Measurements from ENCODE around the gene TXNRD2. TPM values are rescaled to one million over a fixed set of nuclear protein-coding genes. Genes with fewer than 3 reads are reported as not detected.

Gene TXNRD2
- total and polyA plus RNA-seq, 5 donors = 18.7 to 32.9 (median 26.6) TPM

DNA sequence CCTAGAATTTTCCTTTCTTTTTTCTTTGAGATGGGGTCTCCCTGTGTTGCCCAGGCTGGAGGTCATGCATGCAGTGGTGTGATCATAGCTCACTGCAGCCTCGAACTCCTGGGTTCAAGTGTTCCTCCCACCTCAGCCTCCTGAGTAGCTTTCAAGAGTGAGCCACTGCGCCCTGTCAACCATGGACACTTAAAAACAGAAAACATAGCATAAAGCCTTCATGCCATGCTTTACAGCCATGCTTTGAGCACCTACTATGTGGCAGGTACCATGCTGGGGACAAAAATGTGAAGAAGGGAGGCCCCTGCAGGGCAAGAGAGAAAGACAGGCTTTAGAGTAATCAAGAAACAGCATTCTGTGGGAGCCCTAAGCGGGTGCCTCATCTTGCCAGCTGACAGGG is 73.3 kb downstream of the TXNRD2 start:
- no peaks in the 10 kb centered on the region for H3K27me3 ChIP-seq (ENCODE audit: control insufficient read depth, insufficient read depth)
- no peaks in the 10 kb centered on the region for H3K9me3 ChIP-seq (ENCODE audit: control insufficient read depth, low read length)
- DNase-seq (no peak), ATAC-seq (no peak)
- intact Hi-C loops (cut with DNase I) = no loop called here
- H3K27ac ChIP-seq (ENCODE audit: low read length) = no peak overlapping the region
- no peak overlapping the region for H3K4me3 ChIP-seq (ENCODE audit: low read length)
- 93% methylated on average over 3 of the region's 3 CpGs for WGBS
- H3K4me1 ChIP-seq (ENCODE audit: control insufficient read depth, insufficient read depth, low read length) = no peaks in the 10 kb centered on the region

DNA sequence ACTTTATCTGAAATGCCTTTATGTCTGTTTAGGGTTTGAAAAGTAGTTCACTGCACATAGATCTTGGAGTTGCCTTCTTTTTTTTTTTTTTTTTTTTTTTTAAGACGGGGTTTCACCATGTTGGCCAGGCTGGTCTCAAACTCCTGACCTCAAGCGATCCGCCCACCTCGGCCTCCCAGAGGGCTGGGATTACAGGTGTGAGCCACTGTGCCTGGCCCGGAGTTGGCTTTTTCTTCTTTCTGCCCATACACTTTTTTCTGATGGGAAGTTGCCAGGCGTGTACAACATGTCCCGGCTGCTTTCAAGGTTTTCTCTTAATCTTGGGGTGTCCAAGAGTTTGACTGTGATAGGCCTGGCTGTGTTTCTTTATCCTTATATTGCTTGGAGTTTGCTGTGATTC is 74.0 kb downstream of the TXNRD2 start:
- DNase-seq (peak in 1 of 3 donors; percentile 9), ATAC-seq (no peak)
- no peaks in the 10 kb centered on the region for H3K9me3 ChIP-seq (ENCODE audit: control insufficient read depth, low read length)
- whole genome bisulfite sequencing = 93% methylated on average over 7 of the region's 7 CpGs
- H3K27me3 ChIP-seq (ENCODE audit: control insufficient read depth, insufficient read depth) = no peaks in the 10 kb centered on the region
- no peaks in the 10 kb centered on the region for H3K4me1 ChIP-seq (ENCODE audit: control insufficient read depth, insufficient read depth, low read length)
- intact Hi-C loops (cut with DNase I) = no loop called here
- H3K27ac ChIP-seq (ENCODE audit: low read length) = no peak overlapping the region
- H3K4me3 ChIP-seq (ENCODE audit: low read length) = no peak overlapping the region

DNA sequence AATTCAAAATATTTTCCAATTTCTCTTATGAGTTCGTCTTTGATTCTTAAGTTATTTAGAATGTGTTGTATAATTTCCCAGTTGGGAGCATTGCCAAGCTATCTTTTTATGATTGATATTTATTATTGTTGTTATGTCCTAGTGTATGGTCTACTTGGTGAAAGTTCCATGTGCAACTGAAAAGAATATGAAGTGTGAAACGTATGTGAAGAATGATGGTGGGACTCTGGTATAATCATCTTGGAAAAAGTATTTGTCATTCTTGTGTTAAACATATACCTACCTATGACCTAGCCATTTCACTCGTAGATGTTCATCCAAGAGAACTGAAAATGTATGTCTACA is 75.0 kb downstream of the TXNRD2 start:
- Histone ChIP-seq H3K9me3 (ENCODE audit: control insufficient read depth, low read length) (no peaks in the 10 kb centered on the region), H3K4me1 (ENCODE audit: control insufficient read depth, insufficient read depth, low read length) (no peaks in the 10 kb centered on the region), H3K4me3 (ENCODE audit: low read length) (no peak overlapping the region), H3K27ac (ENCODE audit: low read length) (no peak overlapping the region), H3K27me3 (ENCODE audit: control insufficient read depth, insufficient read depth) (no peaks in the 10 kb centered on the region)
- DNase-seq (no peak), ATAC-seq (no peak)
- WGBS = 89% methylated on average over 3 of the region's 3 CpGs
- intact Hi-C loops (cut with DNase I) = no loop called here

DNA sequence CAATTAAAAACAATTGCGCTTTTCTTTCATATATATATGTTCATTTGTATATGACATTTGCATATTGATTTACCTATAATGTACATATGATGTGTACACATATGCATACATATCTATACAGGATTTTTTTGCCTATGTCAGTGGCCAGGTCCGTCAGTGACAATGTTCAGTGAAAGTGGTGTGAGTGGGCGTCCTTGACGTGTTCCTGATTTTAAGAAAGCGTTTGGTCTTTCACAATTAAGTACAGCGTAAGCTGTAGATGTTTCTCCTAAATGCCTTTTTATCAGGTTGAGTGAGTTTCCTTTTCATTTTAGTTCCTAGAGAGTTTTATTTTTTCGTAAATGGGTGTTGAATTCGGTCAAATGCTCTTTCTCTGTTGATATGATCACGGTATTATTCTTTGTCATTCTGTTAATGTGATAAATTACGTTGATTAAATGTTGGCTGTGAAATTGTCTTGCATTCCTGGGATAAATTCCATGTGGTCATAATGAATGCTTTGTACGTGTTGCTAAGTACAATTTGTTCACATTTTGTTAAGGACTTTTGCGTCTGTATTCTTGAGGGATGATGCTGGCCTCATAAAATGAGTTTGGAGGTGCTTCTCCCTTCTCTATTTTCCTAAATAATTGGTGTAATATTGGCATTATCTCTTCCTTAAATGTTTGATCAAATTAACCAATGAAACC is 76.3 kb downstream of the TXNRD2 start:
- Histone ChIP-seq H3K27me3 (ENCODE audit: control insufficient read depth, insufficient read depth) (no peaks in the 10 kb centered on the region), H3K4me3 (ENCODE audit: low read length) (no peak overlapping the region), H3K9me3 (ENCODE audit: control insufficient read depth, low read length) (no peaks in the 10 kb centered on the region), H3K27ac (ENCODE audit: low read length) (no peak overlapping the region), H3K4me1 (ENCODE audit: control insufficient read depth, insufficient read depth, low read length) (no peaks in the 10 kb centered on the region)
- no peak for DNase-seq
- intact Hi-C loops (cut with DNase I) = no loop called here
- no peak for ATAC-seq
- WGBS = 70% methylated on average over 12 of the region's 12 CpGs

DNA sequence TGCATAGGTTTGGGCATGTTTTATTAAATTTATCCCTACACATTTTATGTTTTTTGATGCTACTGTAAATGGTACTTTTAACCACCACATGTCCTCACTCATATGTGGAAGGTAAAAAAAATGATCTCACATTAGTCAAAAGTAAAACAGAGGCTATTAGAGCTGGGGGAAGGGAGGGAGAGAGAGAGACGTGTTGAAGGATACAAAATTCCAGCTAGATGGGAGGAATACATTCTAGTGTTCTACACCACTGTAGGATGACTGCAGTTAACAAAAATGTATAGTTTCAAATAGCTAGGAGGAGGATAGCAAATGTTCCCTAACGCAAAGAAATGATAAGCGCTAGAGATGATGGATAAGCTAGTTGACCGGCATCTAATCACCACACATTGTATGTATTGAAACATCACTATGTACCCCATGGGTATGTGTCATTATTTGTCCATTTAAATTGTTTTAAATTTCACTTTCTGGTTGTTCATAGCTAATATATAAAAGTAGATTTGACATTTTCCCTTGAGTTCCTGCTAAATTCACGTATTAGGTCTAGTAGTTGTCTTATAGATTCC is 77.0 kb downstream of the TXNRD2 start:
- no peak for ATAC-seq
- Histone ChIP-seq H3K4me3 (ENCODE audit: low read length) (no peak overlapping the region), H3K4me1 (ENCODE audit: control insufficient read depth, insufficient read depth, low read length) (no peaks in the 10 kb centered on the region), H3K27me3 (ENCODE audit: control insufficient read depth, insufficient read depth) (no peaks in the 10 kb centered on the region), H3K9me3 (ENCODE audit: control insufficient read depth, low read length) (no peaks in the 10 kb centered on the region), H3K27ac (ENCODE audit: low read length) (no peak overlapping the region)
- intact Hi-C loops (cut with DNase I) = no loop called here
- WGBS = 84% methylated on average over 5 of the region's 5 CpGs
- DNase-seq = no peak

DNA sequence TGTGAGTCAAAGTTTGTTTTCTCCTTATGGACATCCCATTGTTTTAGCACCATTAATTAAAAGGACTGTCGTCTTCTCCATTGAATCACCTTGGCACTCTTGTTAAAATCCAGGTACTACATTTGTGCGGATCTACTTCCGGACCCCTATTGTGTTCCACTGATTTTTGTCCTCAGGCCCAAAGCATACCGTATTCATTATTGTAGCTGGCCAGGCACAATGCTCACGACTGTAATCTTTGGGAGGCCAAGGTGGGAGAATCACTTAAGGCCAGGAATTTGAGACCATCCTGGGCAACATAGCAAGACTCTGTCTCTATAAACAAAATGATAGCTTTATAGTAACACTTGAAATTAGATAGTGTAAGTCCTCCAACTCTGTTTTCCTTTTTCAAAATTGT is 78.0 kb downstream of the TXNRD2 start:
- H3K27me3 ChIP-seq (ENCODE audit: control insufficient read depth, insufficient read depth) = no peaks in the 10 kb centered on the region
- WGBS = 89% methylated on average over 5 of the region's 5 CpGs
- H3K4me3 ChIP-seq (ENCODE audit: low read length) = no peak overlapping the region
- DNase-seq (no peak), ATAC-seq (no peak)
- H3K27ac ChIP-seq (ENCODE audit: low read length) = no peak overlapping the region
- no peaks in the 10 kb centered on the region for H3K9me3 ChIP-seq (ENCODE audit: control insufficient read depth, low read length)
- intact Hi-C loops (cut with DNase I) = no loop called here
- H3K4me1 ChIP-seq (ENCODE audit: control insufficient read depth, insufficient read depth, low read length) = no peaks in the 10 kb centered on the region

DNA sequence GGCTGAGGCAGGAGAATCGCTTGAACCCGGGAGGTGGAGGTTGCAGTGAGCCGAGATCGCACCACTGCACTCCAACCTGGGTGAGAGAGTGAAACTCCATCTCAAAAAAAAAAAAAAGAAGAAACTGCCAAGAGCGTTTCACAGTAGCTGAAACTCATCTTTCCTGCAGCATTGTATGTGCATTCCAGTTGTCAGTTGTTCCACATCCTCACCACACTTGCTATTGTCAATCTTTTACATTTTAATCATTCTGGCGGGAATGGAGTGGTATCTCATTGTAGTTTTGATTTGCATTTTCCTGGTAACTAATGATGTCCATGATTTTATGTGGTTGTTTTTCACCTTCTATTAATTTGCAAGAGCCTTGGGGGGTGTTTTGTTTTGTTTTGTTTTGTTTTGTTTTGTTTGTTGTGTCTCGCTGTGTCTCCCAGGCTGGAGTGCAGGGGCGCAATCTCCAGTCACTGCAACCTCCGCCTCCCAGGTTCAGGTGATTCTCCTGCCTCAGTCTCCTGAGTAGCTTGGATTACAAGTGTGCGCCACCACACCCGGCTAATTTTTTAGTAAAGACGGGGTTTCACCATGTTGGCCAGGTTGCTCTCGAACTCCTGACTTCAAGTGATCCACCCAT is 78.9 kb downstream of the TXNRD2 start:
- Histone ChIP-seq H3K27me3 (ENCODE audit: control insufficient read depth, insufficient read depth) (no peaks in the 10 kb centered on the region), H3K4me3 (ENCODE audit: low read length) (no peak overlapping the region), H3K4me1 (ENCODE audit: control insufficient read depth, insufficient read depth, low read length) (no peaks in the 10 kb centered on the region), H3K9me3 (ENCODE audit: control insufficient read depth, low read length) (no peaks in the 10 kb centered on the region), H3K27ac (ENCODE audit: low read length) (no peak overlapping the region)
- ATAC-seq = no peak
- intact Hi-C loops (cut with DNase I) = no loop called here
- 96% methylated on average over 13 of the region's 13 CpGs for WGBS
- no peak for DNase-seq

GRCh38 chr22:19859861-19860510 is 81.6 kb downstream of the TXNRD2 start:
- WGBS = 94% methylated on average over 8 of the region's 8 CpGs
- Histone ChIP-seq H3K27ac (ENCODE audit: low read length) (no peak overlapping the region), H3K27me3 (ENCODE audit: control insufficient read depth, insufficient read depth) (no peaks in the 10 kb centered on the region), H3K4me1 (ENCODE audit: control insufficient read depth, insufficient read depth, low read length) (peaks cover 3% of the 10 kb centered on the region), H3K9me3 (ENCODE audit: control insufficient read depth, low read length) (no peaks in the 10 kb centered on the region), H3K4me3 (ENCODE audit: low read length) (no peak overlapping the region)
- DNase-seq = no peak
- intact Hi-C loops (cut with DNase I) = no loop called here
- no peak for ATAC-seq

GRCh38 chr22:19857382-19857781 is 84.2 kb downstream of the TXNRD2 start:
- no peaks in the 10 kb centered on the region for H3K9me3 ChIP-seq (ENCODE audit: control insufficient read depth, low read length)
- no peak for DNase-seq
- no peaks in the 10 kb centered on the region for H3K27me3 ChIP-seq (ENCODE audit: control insufficient read depth, insufficient read depth)
- no peak overlapping the region for H3K27ac ChIP-seq (ENCODE audit: low read length)
- no peak for ATAC-seq
- intact Hi-C loops (cut with DNase I) = no loop called here
- no peak overlapping the region for H3K4me3 ChIP-seq (ENCODE audit: low read length)
- H3K4me1 ChIP-seq (ENCODE audit: control insufficient read depth, insufficient read depth, low read length) = peaks cover 6% of the 10 kb centered on the region
- 98% methylated on average over 3 of the region's 3 CpGs for WGBS

DNA sequence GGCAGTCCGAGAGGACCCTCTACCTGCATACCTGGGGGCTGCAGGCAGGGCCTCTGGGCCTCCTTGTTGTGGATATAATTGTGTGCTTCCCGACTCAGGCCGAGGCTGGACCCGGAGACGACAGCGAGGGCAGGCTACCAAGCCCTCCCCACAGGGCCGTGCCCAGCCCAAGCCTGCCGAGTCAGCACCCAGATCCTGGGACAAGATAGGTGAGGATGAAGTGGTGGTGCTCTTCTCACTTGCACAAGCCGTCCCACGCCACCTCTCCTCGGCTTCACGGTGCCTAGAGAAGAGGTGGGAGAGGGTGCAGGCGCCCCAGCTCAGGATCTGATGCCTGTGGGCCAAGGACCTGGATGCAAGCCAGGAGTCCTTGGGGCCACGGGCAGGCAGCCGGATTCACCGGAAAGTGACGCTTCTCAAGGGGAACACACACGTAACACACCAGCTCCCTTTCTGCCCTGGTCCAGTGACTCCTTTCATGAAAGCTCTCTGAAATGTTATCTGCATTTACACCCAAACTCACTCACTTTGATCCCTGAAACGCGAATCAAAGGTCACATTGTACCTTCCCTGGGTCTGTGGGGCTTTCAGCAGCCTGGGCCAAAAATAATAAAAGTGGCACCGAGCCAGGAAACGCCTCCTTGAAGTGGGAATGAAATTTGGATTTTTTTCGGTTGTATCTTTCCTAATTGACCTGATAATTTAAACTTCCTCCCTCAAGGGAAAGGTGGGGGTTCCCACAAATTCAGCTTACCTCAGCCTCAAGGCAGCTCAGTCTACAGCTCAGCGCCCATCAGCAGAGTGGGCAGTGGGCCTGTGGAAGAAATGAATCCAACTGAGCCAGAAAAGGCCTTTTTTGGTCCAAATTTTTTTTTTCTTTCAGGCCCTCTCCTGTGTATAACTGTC is 85.9 kb downstream of the TXNRD2 start:
- Histone ChIP-seq H3K27ac (ENCODE audit: low read length) (peak overlapping the region; percentile 92), H3K27me3 (ENCODE audit: control insufficient read depth, insufficient read depth) (no peaks in the 10 kb centered on the region), H3K4me1 (ENCODE audit: control insufficient read depth, insufficient read depth, low read length) (peaks cover 6% of the 10 kb centered on the region), H3K4me3 (ENCODE audit: low read length) (peak overlapping the region; percentile 49), H3K9me3 (ENCODE audit: control insufficient read depth, low read length) (no peaks in the 10 kb centered on the region)
- WGBS = 5% methylated on average over 24 of the region's 24 CpGs
- peak; percentile 76 to 85 (median 82) for DNase-seq
- intact Hi-C loops (cut with DNase I) = no loop called here
- peak; percentile 10 to 61 for ATAC-seq

Measured in right cardiac atrium (tissue), 5 donors.